Cerebellar nuclear complex (tissue), 1 donor: ENCODE measurements around the gene DEDD2.
A peak's percentile ranks its signal among the peaks of the same experiment; 100 is the strongest.
"Not testable (repeated sequence)": the region's sequence is repeated elsewhere in the genome, so short reads cannot be mapped to it uniquely, and the experiment has no call there.

Experiments used
- DNase-seq, 2 experiments: peaks; one replicate each; lab custom pipeline; 2025; lab: John Stamatoyannopoulos, UW

The DEDD2 gene

GRCh38 chr19:42217520-42218437 is at the start of gene DEDD2:
TSS of gene DEDD2 (minus strand) at chr19:42217677. CDS start at chr19:42217007, 670 bp downstream.
- DNase-seq = peak; percentile 78 to 93

- DNase-seq = not testable (repeated sequence)
These were observed 49.6 kb upstream of the DEDD2 start for GRCh38 chr19:42266928-42267603.

- DNase-seq = not testable (repeated sequence)
These were observed 48.6 kb upstream of the DEDD2 start for GRCh38 chr19:42266105-42266504.

GRCh38 chr19:42261763-42262162 is 44.3 kb upstream of the DEDD2 start:
- no peak for DNase-seq

- DNase-seq = not testable (repeated sequence)
These were observed 40.4 kb upstream of the DEDD2 start for GRCh38 chr19:42257842-42258241.

- no peak for DNase-seq
These were observed 38.6 kb upstream of the DEDD2 start for GRCh38 chr19:42255766-42256745.

- no peak for DNase-seq
These were observed 37.6 kb upstream of the DEDD2 start, which contains the start of gene ERF for GRCh38 chr19:42254850-42255765. TSS of gene ERF (minus strand) at chr19:42255128. CDS start at chr19:42254999, 129 bp downstream.

- DNase-seq = no peak
These were observed 36.8 kb upstream of the DEDD2 start for GRCh38 chr19:42254089-42254849.

GRCh38 chr19:42253245-42254088 is 36.0 kb upstream of the DEDD2 start:
- DNase-seq = no peak

- peak in 1 of 2 experiments; percentile 33 for DNase-seq
These were observed 35.1 kb upstream of the DEDD2 start for GRCh38 chr19:42252365-42253244.

- no peak for DNase-seq
These were observed 34.3 kb upstream of the DEDD2 start for GRCh38 chr19:42251572-42252358.

GRCh38 chr19:42250666-42251531 is 33.4 kb upstream of the DEDD2 start:
- no peak for DNase-seq

- DNase-seq = no peak
These were observed 32.7 kb upstream of the DEDD2 start for GRCh38 chr19:42250183-42250665.

GRCh38 chr19:42249769-42250168 is 32.3 kb upstream of the DEDD2 start:
- no peak for DNase-seq

- no peak for DNase-seq
These were observed 31.8 kb upstream of the DEDD2 start for GRCh38 chr19:42249149-42249750.
